OCI-LY7 (cell line): ENCODE results near the gene TMEM184A. TPM values are rescaled to one million over a fixed set of nuclear protein-coding genes. Genes with fewer than 3 reads are reported as not detected.

Source experiments
- BruUV-seq: library from RNA; stranded (reverse); fragments of 400-500 nt; replicated peaks from 2 replicates; lab custom pipeline; 2021; lab: Mats Ljungman, UMichigan
- CTCF ChIA-PET: fragments of 300-600 bp; sonication (Branson Sonifier 250); formaldehyde crosslinking; loops from one replicate; lab custom pipeline; 2022; ENCODE audit warnings: antibody characterized with exemption; ENCODE audit not compliant: unreplicated experiment; lab: Charles Lee
- POLR2A ChIA-PET: fragments of 300-600 bp; sonication (Branson Sonifier 250); formaldehyde crosslinking; loops from one replicate; lab custom pipeline; 2022; ENCODE audit warnings: antibody characterized with exemption; lab: Charles Lee
- DNase-seq: peaks from one replicate; pipeline ENCODE4 v3.0.0-alpha.2; 2015; ENCODE audit warnings: low spot score
- H2AFZ ChIP-seq: fragments of 200-600 bp; sonication (generic), shearing (Covaris generic); 2 replicates; pipeline ENCODE4 v1.6.1; 2014; ENCODE audit warnings: mild to moderate bottlenecking, antibody characterized with exemption, low read length, moderate library complexity
- H3K27ac ChIP-seq: fragments of 200-600 bp; sonication (generic); 2 replicates; pipeline ENCODE4 v1.5.1; 2014; ENCODE audit warnings: mixed run types, low read depth, mild to moderate bottlenecking, moderate library complexity, low read length, inconsistent platforms; ENCODE audit not compliant: poor library complexity, severe bottlenecking
- H3K36me3 ChIP-seq: fragments of 200-600 bp; sonication (generic); 2 replicates; pipeline ENCODE4 v1.6.1; 2014; ENCODE audit warnings: mild to moderate bottlenecking, antibody characterized with exemption, low read length, moderate library complexity, mixed read lengths; ENCODE audit not compliant: insufficient read depth
- H3K4me1 ChIP-seq: fragments of 200-600 bp; sonication (generic); 2 replicates; pipeline ENCODE4 v1.5.1; 2014; ENCODE audit warnings: mild to moderate bottlenecking, low read length; ENCODE audit not compliant: insufficient read depth, poor library complexity, severe bottlenecking
- H3K4me2 ChIP-seq: fragments of 200-600 bp; sonication (generic); 2 replicates; pipeline ENCODE4 v1.6.1; 2014; ENCODE audit warnings: mild to moderate bottlenecking, low read length
- H3K4me3 ChIP-seq: fragments of 200-600 bp; sonication (generic); 2 replicates; pipeline ENCODE4 v1.5.1; 2014; ENCODE audit warnings: mild to moderate bottlenecking, low read depth, low read length; ENCODE audit not compliant: poor library complexity, severe bottlenecking
- H3K79me2 ChIP-seq: fragments of 200-600 bp; sonication (generic); 2 replicates; pipeline ENCODE4 v1.6.1; 2016; ENCODE audit warnings: low read depth, mild to moderate bottlenecking, low read length, moderate library complexity, mixed read lengths; ENCODE audit not compliant: insufficient read depth
- H3K9me2 ChIP-seq: fragments of 200-600 bp; sonication (generic); 2 replicates; pipeline ENCODE4 v1.6.1; 2016; ENCODE audit warnings: mild to moderate bottlenecking, low read length, mixed read lengths; ENCODE audit not compliant: insufficient read depth
- H3K9me3 ChIP-seq: fragments of 200-600 bp; sonication (generic); 2 replicates; pipeline ENCODE4 v1.6.1; 2014; ENCODE audit warnings: mild to moderate bottlenecking, mixed run types, low read length, mixed read lengths
- H4K20me1 ChIP-seq: fragments of 200-600 bp; sonication (generic); 2 replicates; pipeline ENCODE4 v1.6.1; 2014; ENCODE audit warnings: mild to moderate bottlenecking, antibody characterized with exemption, low read length, moderate library complexity, mixed read lengths; ENCODE audit not compliant: insufficient read depth
- CTCF ChIP-seq: fragments of 200-600 bp; sonication (generic); conservative IDR thresholded peaks from 2 replicates; pipeline ENCODE4 v1.5.1; 2014; ENCODE audit warnings: mild to moderate bottlenecking, antibody characterized with exemption, low read length, moderate library complexity, mixed read lengths
- EZH2phosphoT487 ChIP-seq: fragments of 200-600 bp; sonication (generic); IDR thresholded peaks from 2 replicates; pipeline ENCODE4 v1.6.1; 2018; ENCODE audit warnings: low read depth, borderline replicate concordance, mild to moderate bottlenecking, mixed run types, antibody characterized with exemption, low read length, moderate library complexity, mixed read lengths
- intact Hi-C: fragments of 100-400 bp; cut with micrococcal nuclease; formaldehyde crosslinking; loops from one replicate; pipeline ENCODE4 v1.10.0; 2022; ENCODE audit not compliant: unreplicated experiment
- total RNA-seq, 2 experiments: library from RNA; depleted of rRNA in 1 of 2; stranded (reverse); fragments of >200 nt in 1 of 2; shearing (Covaris generic) in 1 of 2; gene quantifications; 2 replicates each; pipeline ENCODE4 v1.2.3, GENCODE V29; 2014 to 2022

Gene TMEM184A
- total RNA-seq, 2 experiments from 2014 or later, result 0.19 TPM; not detected in 1

DNA sequence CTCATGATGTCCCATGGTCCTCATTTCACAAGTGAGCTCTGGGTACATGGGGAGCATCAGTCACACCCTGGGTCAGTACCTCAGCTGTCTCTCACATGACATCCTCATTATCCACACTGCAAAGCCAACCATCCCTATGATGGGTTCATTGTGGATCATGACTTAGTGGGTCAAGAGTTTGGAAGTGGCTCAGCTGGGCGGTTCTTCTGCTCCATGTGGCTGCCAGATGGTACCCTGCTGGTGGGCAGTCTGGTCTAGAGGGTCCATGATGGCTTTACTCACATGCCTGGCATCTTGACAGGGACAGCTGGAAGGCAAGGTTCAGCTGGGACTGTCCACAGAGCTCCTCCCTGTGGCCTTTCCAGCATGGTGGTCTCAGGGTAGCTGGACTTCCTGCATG, 33.0 kb upstream of the TMEM184A start:
- no peak overlapping the region for H3K4me3 ChIP-seq
- no peak for DNase-seq
- no TSS peak for BruUV-seq
- ChIA-PET CTCF (no interaction called here), POLR2A (no interaction called here)
- no peak overlapping the region for H3K27ac ChIP-seq
- H3K9me3 ChIP-seq, result 0 out of 2 replicates have a peak, but pooled peaks cover 7% of the 10 kb centered on the region
- intact Hi-C loops, result no loop called here
- H3K79me2 ChIP-seq, result no peaks in the 10 kb centered on the region
- no peaks in the 10 kb centered on the region for H4K20me1 ChIP-seq
- TF ChIP-seq EZH2phosphoT487 (no peak), CTCF (no peak)
- no peaks in the 10 kb centered on the region for H3K9me2 ChIP-seq
- no peaks in the 10 kb centered on the region for H3K36me3 ChIP-seq
- no peak overlapping the region for H2AFZ ChIP-seq
- H3K4me2 ChIP-seq, result no peak overlapping the region
- peaks cover 21% of the 10 kb centered on the region for H3K4me1 ChIP-seq

GRCh38 chr7:1587738-1588137, 31.7 kb upstream of the TMEM184A start:
- intact Hi-C loops, result no loop called here
- H3K36me3 ChIP-seq, result no peaks in the 10 kb centered on the region
- H2AFZ ChIP-seq, result no peak overlapping the region
- TF ChIP-seq CTCF (no peak), EZH2phosphoT487 (no peak)
- H3K9me3 ChIP-seq, result 0 out of 2 replicates have a peak, but pooled peaks cover 7% of the 10 kb centered on the region
- no peak for DNase-seq
- H3K4me3 ChIP-seq, result no peak overlapping the region
- POLR2A ChIA-PET, result no interaction called here
- no peaks in the 10 kb centered on the region for H3K9me2 ChIP-seq
- CTCF ChIA-PET, result no interaction called here
- no peak overlapping the region for H3K4me2 ChIP-seq
- H3K27ac ChIP-seq, result no peak overlapping the region
- no TSS peak for BruUV-seq
- H3K79me2 ChIP-seq, result no peaks in the 10 kb centered on the region
- no peaks in the 10 kb centered on the region for H4K20me1 ChIP-seq
- H3K4me1 ChIP-seq, result peaks cover 17% of the 10 kb centered on the region

- Histone ChIP-seq H2AFZ (no peak overlapping the region), H3K4me1 (peaks cover 10% of the 10 kb centered on the region), H3K4me2 (no peak overlapping the region), H3K27ac (no peak overlapping the region), H4K20me1 (no peaks in the 10 kb centered on the region), H3K9me3 (0 out of 2 replicates have a peak, but pooled peaks cover 7% of the 10 kb centered on the region), H3K4me3 (no peak overlapping the region), H3K79me2 (no peaks in the 10 kb centered on the region), H3K9me2 (no peaks in the 10 kb centered on the region), H3K36me3 (no peaks in the 10 kb centered on the region)
- DNase-seq, result no peak
- ChIA-PET POLR2A (no interaction called here), CTCF (no interaction called here)
- intact Hi-C loops, result no loop called here
- no TSS peak for BruUV-seq
- TF ChIP-seq CTCF (no peak), EZH2phosphoT487 (no peak)
Observed at GRCh38 chr7:1586827-1587705, 31.1 kb upstream of the TMEM184A start.
